ENCODE data around the gene BCL2A1. TPM values are rescaled to one million over a fixed set of nuclear protein-coding genes. Genes with fewer than 3 reads are reported as not detected.
"Not testable (repeated sequence)": the region's sequence is repeated elsewhere in the genome, so short reads cannot be mapped to it uniquely, and the experiment has no call there.

BCL2A1 gene
- total and polyA plus RNA-seq, 12 donors, result 0.30 to 11.1 (median 0.67) TPM; not detected in 2

GRCh38 chr15:79966634-79967297, 4.2 kb downstream of the BCL2A1 start:
- H3K4me1 ChIP-seq, result peaks cover 0 to 42% (median 0%) of the 10 kb centered on the region in 9 donors
- intact Hi-C loops (cut with DNase I), result no loop called here
- H3K9me3 ChIP-seq, result no peaks in the 10 kb centered on the region
- no peak for TF ChIP-seq CTCF (IDR thresholded peaks at IDR 0.05)
- H3K36me3 ChIP-seq, result no peaks in the 10 kb centered on the region
- ATAC-seq, result no peak
- no peak for DNase-seq
- H3K27me3 ChIP-seq, result no peaks in the 10 kb centered on the region
- peak overlapping the region in 1 of 10 donors; percentile 53 for H3K4me3 ChIP-seq
- WGBS, 2 donors, result 69 to 76% methylated on average over 7 of the region's 7 CpGs
- peak overlapping the region in 1 of 10 donors; percentile 86 for H3K27ac ChIP-seq

- no peak for ATAC-seq
- Histone ChIP-seq H3K27me3 (no peaks in the 10 kb centered on the region), H3K4me3 (peak overlapping the region in 1 of 10 donors; percentile 53), H3K9me3 (no peaks in the 10 kb centered on the region), H3K4me1 (peaks cover 0 to 45% (median 0%) of the 10 kb centered on the region in 9 donors), H3K36me3 (no peaks in the 10 kb centered on the region), H3K27ac (peak overlapping the region in 1 of 10 donors; percentile 86)
- intact Hi-C loops (cut with DNase I), result no loop called here
- TF ChIP-seq CTCF (IDR thresholded peaks at IDR 0.05), result no peak
- 71 to 78% methylated on average over 4 of the region's 4 CpGs for WGBS, 2 donors
- DNase-seq, result no peak
These were observed 5.0 kb downstream of the BCL2A1 start for GRCh38 chr15:79965846-79966630.

DNA sequence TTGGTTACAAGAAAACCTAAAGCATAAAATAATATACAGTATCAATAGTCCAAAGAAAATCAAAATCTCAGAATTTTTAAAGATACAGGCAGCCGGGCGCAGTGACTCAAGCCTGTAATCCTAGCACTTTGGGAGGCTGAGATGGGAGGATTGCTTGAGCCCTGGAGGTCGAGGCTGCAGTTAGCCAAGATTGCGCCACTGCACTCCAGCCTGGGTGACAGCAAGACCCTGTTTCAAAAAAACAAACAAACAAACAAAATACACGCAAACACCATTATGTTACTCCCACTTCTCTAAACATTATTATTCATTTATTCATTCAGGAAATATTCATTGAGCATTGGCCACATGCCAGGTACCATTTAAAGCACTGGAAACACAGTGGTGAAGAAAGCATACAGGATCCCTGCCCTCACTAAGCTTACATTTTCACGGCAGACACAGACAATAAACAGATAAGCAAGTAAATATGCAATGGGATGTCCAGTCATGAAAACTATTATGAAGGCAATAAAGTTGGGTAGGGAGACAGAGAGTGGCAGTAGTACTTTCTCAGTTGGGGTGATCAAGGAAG, 6.7 kb downstream of the BCL2A1 start:
- TF ChIP-seq CTCF (IDR thresholded peaks at IDR 0.05), result no peak

DNA sequence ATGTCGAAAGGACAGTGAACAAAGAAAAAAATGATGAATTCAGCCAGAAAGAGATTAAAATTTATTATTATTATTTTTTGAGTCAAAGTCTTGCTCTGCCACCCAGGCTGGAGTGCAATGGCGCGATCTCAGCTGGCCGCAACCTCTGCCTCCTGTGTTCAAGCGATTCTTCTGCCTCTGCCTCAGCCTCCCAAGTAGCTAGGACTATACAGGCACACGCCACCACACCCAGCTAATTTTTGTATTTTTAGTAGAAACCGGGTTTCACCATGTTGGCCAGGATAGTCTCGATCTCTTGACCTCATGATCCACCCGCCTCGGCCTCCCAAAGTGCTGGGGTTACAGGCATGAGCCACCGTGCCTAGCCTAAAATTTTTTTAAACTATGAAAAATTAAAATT, 8.1 kb downstream of the BCL2A1 start:
- ATAC-seq; intact Hi-C loops (cut with DNase I): not testable (repeated sequence)

More for the DNA sequence above, 6.7 kb downstream of the BCL2A1 start:
- peaks cover 0 to 48% (median 0%) of the 10 kb centered on the region in 9 donors for H3K4me1 ChIP-seq
- H3K9me3 ChIP-seq, result no peaks in the 10 kb centered on the region
- intact Hi-C loops (cut with DNase I), result no loop called here
- no peak for ATAC-seq
- WGBS, 2 donors, result 86 to 93% methylated on average over 6 of the region's 6 CpGs
- no peak for DNase-seq
- H3K36me3 ChIP-seq, result no peaks in the 10 kb centered on the region
- no peak overlapping the region for H3K4me3 ChIP-seq
- peaks cover 0 to 2% (median 0%) of the 10 kb centered on the region in 7 donors for H3K27me3 ChIP-seq
- H3K27ac ChIP-seq, result peak overlapping the region in 1 of 10 donors; percentile 8

More for the DNA sequence above, 8.1 kb downstream of the BCL2A1 start:
- Histone ChIP-seq H3K27ac (peak overlapping the region in 1 of 10 donors; percentile 83), H3K4me1 (peaks cover 0 to 41% (median 0%) of the 10 kb centered on the region in 9 donors)
- not testable (repeated sequence) for H3K9me3 ChIP-seq, H3K4me3 ChIP-seq, H3K27me3 ChIP-seq, DNase-seq, H3K36me3 ChIP-seq
- 92 to 95% methylated on average over 11 of the region's 11 CpGs for WGBS, 2 donors

Measured in heart right ventricle (tissue), 16 donors.